SK-N-SH treated with all-trans-retinoic acid at 6 μM for 48 hours (cell line): ENCODE results near the gene LSM7.

Experiments
- ATAC-seq: fragments of 200-7000 bp; cut with Tn5 transposase; 3 replicates; pipeline ENCODE4 v1.9.1; 2020; ENCODE audit warnings: mild to moderate bottlenecking, moderate library complexity
- ARNTL ChIP-seq: fragments of 450-650 bp; formaldehyde crosslinking; IDR thresholded peaks from 2 replicates; pipeline ENCODE4 v1.5.0; 2020; ENCODE audit warnings: low read depth, mild to moderate bottlenecking, moderate library complexity, borderline replicate concordance
- BACH2 ChIP-seq: fragments of 250-450 bp; sonication (Bioruptor Pico); IDR thresholded peaks from 2 replicates; pipeline ENCODE4 v1.9.0; 2021; ENCODE audit warnings: mild to moderate bottlenecking, borderline replicate concordance
- CREB5 ChIP-seq: fragments of 250-450 bp; sonication (Bioruptor Pico); IDR thresholded peaks from 2 replicates; pipeline ENCODE4 v1.5.1; 2020; ENCODE audit warnings: low read depth, mild to moderate bottlenecking, moderate library complexity
- CSRNP3 ChIP-seq: fragments of 250-450 bp; sonication (Bioruptor Pico); IDR thresholded peaks from 2 replicates; pipeline ENCODE4 v1.5.1; 2021; ENCODE audit warnings: mild to moderate bottlenecking, moderate library complexity
- ESRRG ChIP-seq: fragments of 250-450 bp; sonication (Bioruptor Pico); IDR thresholded peaks from 2 replicates; pipeline ENCODE4 v1.6.1; 2021; ENCODE audit warnings: mild to moderate bottlenecking
- ISL1 ChIP-seq: fragments of 250-450 bp; sonication (Bioruptor Pico); IDR thresholded peaks from 2 replicates; pipeline ENCODE4 v2.1.2; 2022; ENCODE audit warnings: mild to moderate bottlenecking, moderate library complexity
- OSR1 ChIP-seq: fragments of 250-450 bp; sonication (Bioruptor Pico); IDR thresholded peaks from 2 replicates; pipeline ENCODE4 v1.8.0; 2022; ENCODE audit warnings: moderate library complexity, mild to moderate bottlenecking, inconsistent platforms
- PPARA ChIP-seq: fragments of 250-450 bp; sonication (Bioruptor Pico); IDR thresholded peaks from 2 replicates; pipeline ENCODE4 v1.5.0; 2020; ENCODE audit warnings: mild to moderate bottlenecking, borderline replicate concordance
- RARB ChIP-seq: fragments of 250-450 bp; sonication (Bioruptor Pico); IDR thresholded peaks from 2 replicates; pipeline ENCODE4 v1.8.0; 2021; ENCODE audit warnings: mild to moderate bottlenecking, moderate library complexity
- TCF4 ChIP-seq: fragments of 250-450 bp; sonication (Bioruptor Pico); IDR thresholded peaks from 2 replicates; pipeline ENCODE4 v1.8.0; 2021; ENCODE audit warnings: mild to moderate bottlenecking, moderate library complexity, borderline replicate concordance
- TOX ChIP-seq: fragments of 250-450 bp; sonication (Bioruptor Pico); IDR thresholded peaks from 2 replicates; pipeline ENCODE4 v1.8.0; 2021; ENCODE audit warnings: mild to moderate bottlenecking, moderate library complexity, borderline replicate concordance
- TSHZ2 ChIP-seq: fragments of 250-450 bp; sonication (Bioruptor Pico); IDR thresholded peaks from 2 replicates; pipeline ENCODE4 v1.5.0; 2020; ENCODE audit warnings: mild to moderate bottlenecking, moderate library complexity
- ZC3H10 ChIP-seq: fragments of 250-450 bp; sonication (Bioruptor Pico); IDR thresholded peaks from 2 replicates; pipeline ENCODE4 v1.5.1; 2021; ENCODE audit warnings: mild to moderate bottlenecking, moderate library complexity
- ZFP3 ChIP-seq: fragments of 250-450 bp; sonication (Bioruptor Pico); IDR thresholded peaks from 2 replicates; pipeline ENCODE4 v1.5.0; 2020; ENCODE audit warnings: mild to moderate bottlenecking, moderate library complexity
- ZFP30 ChIP-seq: fragments of 450-650 bp; formaldehyde crosslinking; IDR thresholded peaks from 2 replicates; pipeline ENCODE4 v1.5.0; 2022; ENCODE audit warnings: mild to moderate bottlenecking, moderate library complexity
- ZNF565 ChIP-seq: fragments of 450-650 bp; formaldehyde crosslinking; conservative IDR thresholded peaks from 2 replicates; pipeline ENCODE4 v1.5.0; 2020; ENCODE audit warnings: low read depth, mild to moderate bottlenecking, moderate library complexity
- ZNF70 ChIP-seq: fragments of 450-650 bp; formaldehyde crosslinking; IDR thresholded peaks from 2 replicates; pipeline ENCODE4 v1.5.0; 2020; ENCODE audit warnings: mild to moderate bottlenecking, moderate library complexity
- ZNF8 ChIP-seq: fragments of 450-650 bp; formaldehyde crosslinking; IDR thresholded peaks from 2 replicates; pipeline ENCODE4 v1.5.0; 2020; ENCODE audit warnings: mild to moderate bottlenecking, moderate library complexity

LSM7 gene

GRCh38 chr19:2358548-2359173 lies 30.3 kb upstream of the LSM7 start (continued):
- TF ChIP-seq BACH2 (CRISPR knock-in tag), result no peak
- TF ChIP-seq ZFP30 (CRISPR knock-in tag), result no peak
- no peak for TF ChIP-seq TCF4 (CRISPR knock-in tag)
- TF ChIP-seq, all 23 proteins: peak for 0

GRCh38 chr19:2357279-2358206 lies 29.2 kb upstream of the LSM7 start:
- ATAC-seq, result no peak
- TF ChIP-seq ZC3H10 (CRISPR knock-in tag) (no peak), TCF4 (CRISPR knock-in tag) (no peak), CREB5 (CRISPR knock-in tag) (no peak), BACH2 (CRISPR knock-in tag) (no peak), PPARA (CRISPR knock-in tag) (no peak), ISL1 (CRISPR knock-in tag) (no peak), ESRRG (CRISPR knock-in tag) (no peak), TOX (CRISPR knock-in tag) (no peak), CSRNP3 (no peak)
- TF ChIP-seq, all 23 proteins: peak for 0

GRCh38 chr19:2356036-2356646 lies 27.8 kb upstream of the LSM7 start:
- ATAC-seq, result no peak
- TF ChIP-seq CREB5 (CRISPR knock-in tag) (no peak), ZNF565 (CRISPR knock-in tag) (no peak), ARNTL (CRISPR knock-in tag) (no peak), ZC3H10 (CRISPR knock-in tag) (no peak), TOX (CRISPR knock-in tag) (no peak), TCF4 (CRISPR knock-in tag) (no peak), ZNF70 (no peak), PPARA (CRISPR knock-in tag) (no peak), ZNF8 (CRISPR knock-in tag) (no peak), RARB (no peak), ESRRG (CRISPR knock-in tag) (no peak), CSRNP3 (no peak), ZFP3 (CRISPR knock-in tag) (no peak), BACH2 (CRISPR knock-in tag) (no peak), ISL1 (CRISPR knock-in tag) (no peak)

- no peak for ATAC-seq
- TF ChIP-seq TSHZ2 (CRISPR knock-in tag) (no peak), ZNF70 (no peak), TCF4 (CRISPR knock-in tag) (no peak), PPARA (CRISPR knock-in tag) (no peak), OSR1 (CRISPR knock-in tag) (no peak)
Measured at GRCh38 chr19:2355168-2356035, 27.0 kb upstream of the LSM7 start.
